ENCODE data around the gene OR6K3.
"Not testable (repeated sequence)": the region's sequence is repeated elsewhere in the genome, so short reads cannot be mapped to it uniquely, and the experiment has no call there.

DNA sequence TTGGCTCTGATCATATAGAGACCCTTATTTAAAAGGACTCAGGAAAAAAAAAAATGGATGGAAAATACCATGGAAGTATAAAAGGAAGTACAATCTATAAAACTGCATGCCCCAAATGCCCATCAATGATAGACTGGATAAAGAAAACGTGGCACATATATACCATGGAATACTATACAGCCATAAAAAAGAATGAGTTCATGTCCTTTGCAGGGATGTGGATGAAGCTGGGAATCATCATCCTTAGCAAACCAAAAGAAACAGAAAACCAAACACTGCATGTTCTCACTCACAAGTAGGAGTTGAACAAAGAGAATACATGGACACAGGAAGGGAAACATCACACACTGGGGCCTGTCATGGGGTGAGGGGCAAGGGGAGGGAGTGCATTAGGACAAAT lies 29.4 kb downstream of the OR6K3 start:
- not testable (repeated sequence) for TF ChIP-seq POLR2A, CTCF (IDR thresholded peaks at IDR 0.05)
